Astrocyte of the cerebellum (primary cell): ENCODE results near the gene SPOP.

Experiments used
- DNase-seq: peaks from one replicate; pipeline ENCODE4 v3.0.0-alpha.2; 2011; ENCODE audit warnings: low read depth
- H3K4me3 ChIP-seq: 2 replicates; pipeline ENCODE4 v1.5.1; 2011; ENCODE audit warnings: mild to moderate bottlenecking, low read depth, low read length, moderate library complexity
- CTCF ChIP-seq: IDR thresholded peaks from 2 replicates; pipeline ENCODE4 v1.5.1; 2012; ENCODE audit warnings: low read length, low read depth, moderate library complexity, mild to moderate bottlenecking; ENCODE audit errors: missing control alignments
- in situ Hi-C: cut with HindIII; loops from 2 replicates; pipeline ENCODE4 v1.10.0; 2017; ENCODE audit warnings: low sequenced_read_pairs

SPOP gene

DNA sequence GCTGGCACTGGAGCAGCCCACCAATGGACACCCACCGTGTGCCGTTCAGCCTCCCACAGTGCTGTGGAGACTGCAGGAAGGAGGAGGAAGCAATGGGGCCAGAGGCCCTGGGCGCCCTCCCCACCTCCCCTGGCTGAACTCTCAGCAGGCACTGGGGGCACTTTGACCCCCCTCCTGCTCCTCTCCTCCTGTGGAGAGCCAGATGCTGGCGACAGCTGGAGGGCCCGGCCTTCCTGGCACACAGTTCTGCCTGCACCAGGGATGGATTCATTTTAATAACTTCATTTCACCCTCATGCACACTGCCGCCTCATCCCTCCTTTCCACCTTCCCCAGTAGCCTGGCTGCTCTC lies 96.3 kb downstream of the SPOP start:
- no peak for DNase-seq
- in situ Hi-C loops, result no loop called here
- H3K4me3 ChIP-seq, result no peak overlapping the region
- TF ChIP-seq CTCF, result no peak

- H3K4me3 ChIP-seq, result no peak overlapping the region
- no peak for TF ChIP-seq CTCF
- DNase-seq, result no peak
- in situ Hi-C loops, result no loop called here
Measured at GRCh38 chr17:49580981-49581647, 96.8 kb downstream of the SPOP start.

- no peak for DNase-seq
- H3K4me3 ChIP-seq, result no peak overlapping the region
- in situ Hi-C loops, result no loop called here
- TF ChIP-seq CTCF, result no peak
Measured at GRCh38 chr17:49580055-49580721, 97.7 kb downstream of the SPOP start.

DNA sequence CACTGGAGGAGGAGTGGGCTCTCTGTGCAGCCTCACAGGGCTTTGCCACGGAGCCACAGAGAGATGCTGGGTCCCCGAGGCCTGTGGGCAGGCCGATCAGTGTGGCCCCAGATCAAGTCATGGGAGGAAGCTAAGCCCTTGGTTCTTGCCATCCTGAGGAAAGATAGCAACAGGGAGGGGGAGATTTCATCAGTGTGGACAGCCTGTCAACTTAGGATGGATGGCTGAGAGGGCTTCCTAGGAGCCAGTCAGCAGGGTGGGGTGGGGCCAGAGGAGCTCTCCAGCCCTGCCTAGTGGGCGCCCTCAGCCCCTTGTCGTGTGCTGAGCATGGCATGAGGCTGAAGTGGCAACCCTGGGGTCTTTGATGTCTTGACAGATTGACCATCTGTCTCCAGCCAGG lies 98.4 kb downstream of the SPOP start:
- in situ Hi-C loops, result no loop called here

GRCh38 chr17:49578952-49579500 lies 98.9 kb downstream of the SPOP start:
- no peak for DNase-seq
- no peak overlapping the region for H3K4me3 ChIP-seq

More for the DNA sequence above, 98.4 kb downstream of the SPOP start:
- TF ChIP-seq CTCF, result no peak
- H3K4me3 ChIP-seq, result no peak overlapping the region
- DNase-seq, result no peak

GRCh38 chr17:49578414-49578813 lies 99.5 kb downstream of the SPOP start:
- no peak for TF ChIP-seq CTCF
- in situ Hi-C loops, result no loop called here
- no peak for DNase-seq
- H3K4me3 ChIP-seq, result no peak overlapping the region

More at GRCh38 chr17:49578952-49579500, 98.9 kb downstream of the SPOP start:
- in situ Hi-C loops, result no loop called here
- TF ChIP-seq CTCF, result no peak
